Astrocyte (in vitro differentiated cells and primary cell): Measurements from ENCODE around the gene OLFM3. TPM values are rescaled to one million over a fixed set of nuclear protein-coding genes. Genes with fewer than 3 reads are reported as not detected.

Experiments
- DNase-seq: peaks from one replicate; pipeline ENCODE4 v3.0.0-alpha.2; 2010; ENCODE audit warnings: low read depth
- FAIRE-seq: peaks from 2 replicates; lab custom pipeline; 2011; peaks lifted over from hg19 to GRCh38; lab: Jason Lieb, UNC
- H2AFZ ChIP-seq: 2 replicates; pipeline ENCODE4 v1.6.0; 2012; ENCODE audit warnings: low read depth, low read length, inconsistent platforms
- H3K27ac ChIP-seq: 2 replicates; pipeline ENCODE4 v1.5.1; 2011; ENCODE audit warnings: low read depth, low read length, inconsistent platforms
- H3K27me3 ChIP-seq: 2 replicates; pipeline ENCODE4 v1.6.0; 2011; ENCODE audit warnings: low read length, inconsistent platforms; ENCODE audit not compliant: insufficient read depth
- H3K36me3 ChIP-seq: 2 replicates; pipeline ENCODE4 v1.5.1; 2011; ENCODE audit warnings: low read length, inconsistent platforms; ENCODE audit not compliant: insufficient read depth
- H3K4me1 ChIP-seq: 2 replicates; pipeline ENCODE4 v1.5.1; 2011; ENCODE audit warnings: low read length, inconsistent platforms; ENCODE audit not compliant: insufficient read depth
- H3K4me2 ChIP-seq: 2 replicates; pipeline ENCODE4 v1.6.0; 2012; ENCODE audit warnings: low read length, inconsistent platforms
- H3K4me3 ChIP-seq: 2 replicates; pipeline ENCODE4 v1.5.1; 2011; ENCODE audit warnings: low read depth, mild to moderate bottlenecking, low read length, inconsistent platforms; ENCODE audit not compliant: insufficient read depth
- H3K79me2 ChIP-seq: 2 replicates; pipeline ENCODE4 v1.6.0; 2012; ENCODE audit warnings: mild to moderate bottlenecking, low read length, inconsistent platforms; ENCODE audit not compliant: insufficient read depth
- H3K9ac ChIP-seq: 2 replicates; pipeline ENCODE4 v1.6.0; 2012; ENCODE audit warnings: mild to moderate bottlenecking, low read length, inconsistent platforms
- H3K9me3 ChIP-seq: 2 replicates; pipeline ENCODE4 v1.5.1; 2012; ENCODE audit warnings: low read depth, mild to moderate bottlenecking, low read length, inconsistent platforms; ENCODE audit not compliant: insufficient read depth
- H4K20me1 ChIP-seq: 2 replicates; pipeline ENCODE4 v1.6.0; 2012; ENCODE audit warnings: low read length, inconsistent platforms; ENCODE audit not compliant: insufficient read depth
- H3K27ac Mint-ChIP-seq: one replicate; pipeline ENCODE4 v1.8.0; 2021; ENCODE audit warnings: mild to moderate bottlenecking, mixed read lengths; ENCODE audit not compliant: unreplicated experiment
- H3K27me3 Mint-ChIP-seq: one replicate; pipeline ENCODE4 v1.8.0; 2021; ENCODE audit warnings: low read depth, mixed read lengths; ENCODE audit not compliant: unreplicated experiment
- H3K36me3 Mint-ChIP-seq: one replicate; pipeline ENCODE4 v1.8.0; 2021; ENCODE audit warnings: low read depth, mixed read lengths; ENCODE audit not compliant: unreplicated experiment
- H3K4me1 Mint-ChIP-seq: one replicate; pipeline ENCODE4 v1.8.0; 2021; ENCODE audit warnings: low read depth, mixed read lengths; ENCODE audit not compliant: unreplicated experiment
- H3K4me3 Mint-ChIP-seq: one replicate; pipeline ENCODE4 v1.8.0; 2021; ENCODE audit warnings: mild to moderate bottlenecking, moderate library complexity, mixed read lengths; ENCODE audit not compliant: unreplicated experiment
- H3K9me3 Mint-ChIP-seq: one replicate; pipeline ENCODE4 v1.8.0; 2021; ENCODE audit warnings: mild to moderate bottlenecking, mixed read lengths; ENCODE audit not compliant: unreplicated experiment
- CTCF ChIP-seq: IDR thresholded peaks from 2 replicates; pipeline ENCODE4 v1.5.1; 2011; ENCODE audit warnings: low read depth, mild to moderate bottlenecking, inconsistent platforms, low read length, moderate library complexity; ENCODE audit not compliant: insufficient read depth
- EZH2 ChIP-seq: IDR thresholded peaks from 2 replicates; pipeline ENCODE4 v1.6.1; 2012; ENCODE audit warnings: mild to moderate bottlenecking, low read length, inconsistent platforms; ENCODE audit not compliant: insufficient read depth
- total RNA-seq: library from RNA; stranded (reverse); gene quantifications from 2 replicates; pipeline ENCODE4 v1.2.1, GENCODE V29; 2021

OLFM3 gene
- total RNA-seq, 1 donor from 2014 or later = 0.11 TPM

GRCh38 chr1:101914473-101915242 is 82.1 kb downstream of the OLFM3 start:
- Histone ChIP-seq H3K36me3 (no peaks in the 10 kb centered on the region), H3K4me1 (no peaks in the 10 kb centered on the region), H4K20me1 (no peaks in the 10 kb centered on the region), H3K27me3 (no peaks in the 10 kb centered on the region), H3K27ac (no peak overlapping the region), H3K4me3 (no peak overlapping the region), H3K4me2 (no peak overlapping the region), H3K9me3 (no peaks in the 10 kb centered on the region), H3K79me2 (no peaks in the 10 kb centered on the region), H3K9ac (no peak overlapping the region), H2AFZ (no peak overlapping the region)
- FAIRE-seq (no peak), DNase-seq (no peak)
- Mint-ChIP-seq H3K4me3 (no peak overlapping the region), H3K27me3 (no peaks in the 10 kb centered on the region), H3K4me1 (no peaks in the 10 kb centered on the region), H3K27ac (no peak overlapping the region), H3K36me3 (no peaks in the 10 kb centered on the region), H3K9me3 (no peaks in the 10 kb centered on the region)
- no peak for TF ChIP-seq EZH2
- TF ChIP-seq CTCF = no peak

GRCh38 chr1:101911894-101912293 is 84.8 kb downstream of the OLFM3 start:
- no peak for DNase-seq
- Histone ChIP-seq H3K9ac (no peak overlapping the region), H4K20me1 (no peaks in the 10 kb centered on the region), H3K27ac (no peak overlapping the region), H3K9me3 (no peaks in the 10 kb centered on the region), H3K4me1 (no peaks in the 10 kb centered on the region), H2AFZ (no peak overlapping the region), H3K27me3 (no peaks in the 10 kb centered on the region), H3K4me3 (no peak overlapping the region), H3K36me3 (no peaks in the 10 kb centered on the region), H3K79me2 (no peaks in the 10 kb centered on the region), H3K4me2 (no peak overlapping the region)
- Mint-ChIP-seq H3K9me3 (no peaks in the 10 kb centered on the region), H3K27ac (no peak overlapping the region), H3K4me3 (no peak overlapping the region), H3K36me3 (no peaks in the 10 kb centered on the region), H3K27me3 (no peaks in the 10 kb centered on the region), H3K4me1 (no peaks in the 10 kb centered on the region)
- no peak for FAIRE-seq
- TF ChIP-seq CTCF (no peak), EZH2 (no peak)

- Mint-ChIP-seq H3K27ac (no peak overlapping the region), H3K9me3 (no peaks in the 10 kb centered on the region), H3K36me3 (no peaks in the 10 kb centered on the region), H3K4me1 (no peaks in the 10 kb centered on the region), H3K27me3 (no peaks in the 10 kb centered on the region), H3K4me3 (no peak overlapping the region)
- no peaks in the 10 kb centered on the region for H3K27me3 ChIP-seq
- H3K4me2 ChIP-seq = no peak overlapping the region
- DNase-seq (no peak), FAIRE-seq (no peak)
- H3K9me3 ChIP-seq = no peaks in the 10 kb centered on the region
- H2AFZ ChIP-seq = no peak overlapping the region
- H3K9ac ChIP-seq = no peak overlapping the region
- no peaks in the 10 kb centered on the region for H3K4me1 ChIP-seq
- H4K20me1 ChIP-seq = no peaks in the 10 kb centered on the region
- H3K27ac ChIP-seq = no peak overlapping the region
- H3K4me3 ChIP-seq = no peak overlapping the region
- TF ChIP-seq CTCF = no peak
- no peak for TF ChIP-seq EZH2
- H3K36me3 ChIP-seq = no peaks in the 10 kb centered on the region
- no peaks in the 10 kb centered on the region for H3K79me2 ChIP-seq
Measured at GRCh38 chr1:101908980-101909379, 87.7 kb downstream of the OLFM3 start.
